ENCODE measurements around the gene CLIP4. TPM values are rescaled to one million over a fixed set of nuclear protein-coding genes. Genes with fewer than 3 reads are reported as not detected.
"Not testable (repeated sequence)": the region's sequence is repeated elsewhere in the genome, so short reads cannot be mapped to it uniquely, and the experiment has no call there.

CLIP4 gene
- total RNA-seq, 1 donor from 2014 or later, result 13.9 TPM

- DNase-seq (ENCODE audit: low read depth in 2 of 2), result no peak
Observed at GRCh38 chr2:29100564-29100963, 14.7 kb upstream of the CLIP4 start.

- DNase-seq (ENCODE audit: low read depth in 2 of 2), result no peak
Observed at GRCh38 chr2:29104688-29105087, 10.5 kb upstream of the CLIP4 start.

- DNase-seq (ENCODE audit: low read depth in 2 of 2), result no peak
Observed at GRCh38 chr2:29105375-29105774, 9.8 kb upstream of the CLIP4 start.

DNA sequence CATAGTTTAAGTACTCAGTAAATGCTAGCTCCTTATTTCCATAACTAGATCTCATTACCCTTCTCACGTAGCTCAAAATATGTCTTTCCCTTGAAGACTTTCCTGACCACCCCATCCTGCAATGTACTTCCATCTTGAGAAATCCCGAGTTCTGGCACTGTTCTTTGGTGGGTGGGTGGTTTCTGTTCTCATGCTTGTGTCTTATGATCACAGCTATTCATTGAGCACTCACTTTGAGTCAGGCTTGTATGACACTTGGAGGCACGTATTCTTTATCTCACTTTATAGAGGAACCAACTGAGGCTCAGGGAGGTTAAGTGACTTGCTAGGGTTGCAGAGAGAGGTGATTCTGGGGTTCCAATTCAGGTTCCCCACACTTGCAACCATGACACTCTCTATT, 9.0 kb upstream of the CLIP4 start:
- no peak for DNase-seq (ENCODE audit: low read depth in 2 of 2)

- DNase-seq (ENCODE audit: low read depth in 2 of 2), result no peak
Observed at GRCh38 chr2:29106980-29107388, 8.2 kb upstream of the CLIP4 start.

DNA sequence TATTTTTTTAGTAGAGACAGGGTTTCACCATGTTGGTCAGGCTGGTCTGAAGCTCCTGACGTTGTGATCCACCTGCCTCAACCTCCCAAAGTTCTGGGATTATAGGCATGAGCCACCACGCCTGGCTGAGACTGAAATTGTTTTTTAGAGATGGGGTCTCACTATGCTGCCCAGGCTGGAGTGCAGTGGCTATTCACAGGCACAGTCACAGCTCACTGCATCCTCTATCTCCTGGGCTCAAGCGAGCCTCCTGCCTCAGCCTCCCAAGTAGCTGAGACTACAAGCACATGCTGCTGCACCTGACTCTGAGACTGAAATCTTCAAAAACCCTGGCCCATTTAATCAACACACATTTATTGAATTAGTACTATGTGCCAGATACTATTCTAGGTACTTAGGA, 7.7 kb upstream of the CLIP4 start:
- DNase-seq (ENCODE audit: low read depth in 2 of 2), result not testable (repeated sequence)

- DNase-seq (ENCODE audit: low read depth in 2 of 2), result peak; percentile 47 to 85
Observed at GRCh38 chr2:29108225-29108624, 7.0 kb upstream of the CLIP4 start.

GRCh38 chr2:29109246-29109645, 6.0 kb upstream of the CLIP4 start:
- DNase-seq (ENCODE audit: low read depth in 2 of 2), result no peak

- DNase-seq (ENCODE audit: low read depth in 2 of 2), result no peak
Observed at GRCh38 chr2:29110916-29111535, 4.2 kb upstream of the CLIP4 start.

- DNase-seq (ENCODE audit: low read depth in 2 of 2), result no peak
Observed at GRCh38 chr2:29112379-29112778, 2.8 kb upstream of the CLIP4 start.

DNA sequence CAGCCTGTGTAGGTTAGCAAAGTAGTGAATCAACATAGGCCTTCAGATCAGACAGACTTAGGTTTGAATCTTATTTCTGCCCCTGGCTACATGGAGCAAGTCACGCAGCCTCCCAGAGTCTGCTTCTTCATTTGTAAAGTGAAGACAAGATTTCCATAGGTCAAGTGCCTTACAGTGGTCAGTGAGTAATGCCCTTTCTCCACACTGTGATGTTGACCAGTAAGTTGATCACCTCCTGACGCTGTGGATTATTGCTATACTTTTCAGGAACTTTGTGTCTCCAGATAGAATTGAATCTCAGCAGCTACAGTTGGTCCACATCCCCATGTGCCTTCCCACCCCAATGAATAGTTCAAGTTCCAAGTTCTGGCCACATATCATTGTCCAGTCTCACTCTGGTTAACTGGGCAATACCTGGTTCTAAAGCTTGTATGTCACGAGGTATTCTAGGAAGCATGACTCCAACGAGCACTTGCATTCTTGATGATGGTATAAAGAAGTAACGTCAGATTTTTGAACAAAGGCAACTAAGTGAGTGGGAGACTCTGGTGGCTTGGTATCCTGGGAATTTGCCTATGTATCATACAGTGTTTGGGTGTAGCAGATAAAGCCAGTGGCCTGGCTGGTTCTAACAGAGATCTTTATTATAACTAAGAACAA, 2.1 kb upstream of the CLIP4 start:
- DNase-seq (ENCODE audit: low read depth in 2 of 2), result no peak

GRCh38 chr2:29113891-29114321, 1.3 kb upstream of the CLIP4 start:
- no peak for DNase-seq (ENCODE audit: low read depth in 2 of 2)

- DNase-seq (ENCODE audit: low read depth in 2 of 2), result no peak
Observed at GRCh38 chr2:29114586-29114945, 649 bp upstream of the CLIP4 start.

DNA sequence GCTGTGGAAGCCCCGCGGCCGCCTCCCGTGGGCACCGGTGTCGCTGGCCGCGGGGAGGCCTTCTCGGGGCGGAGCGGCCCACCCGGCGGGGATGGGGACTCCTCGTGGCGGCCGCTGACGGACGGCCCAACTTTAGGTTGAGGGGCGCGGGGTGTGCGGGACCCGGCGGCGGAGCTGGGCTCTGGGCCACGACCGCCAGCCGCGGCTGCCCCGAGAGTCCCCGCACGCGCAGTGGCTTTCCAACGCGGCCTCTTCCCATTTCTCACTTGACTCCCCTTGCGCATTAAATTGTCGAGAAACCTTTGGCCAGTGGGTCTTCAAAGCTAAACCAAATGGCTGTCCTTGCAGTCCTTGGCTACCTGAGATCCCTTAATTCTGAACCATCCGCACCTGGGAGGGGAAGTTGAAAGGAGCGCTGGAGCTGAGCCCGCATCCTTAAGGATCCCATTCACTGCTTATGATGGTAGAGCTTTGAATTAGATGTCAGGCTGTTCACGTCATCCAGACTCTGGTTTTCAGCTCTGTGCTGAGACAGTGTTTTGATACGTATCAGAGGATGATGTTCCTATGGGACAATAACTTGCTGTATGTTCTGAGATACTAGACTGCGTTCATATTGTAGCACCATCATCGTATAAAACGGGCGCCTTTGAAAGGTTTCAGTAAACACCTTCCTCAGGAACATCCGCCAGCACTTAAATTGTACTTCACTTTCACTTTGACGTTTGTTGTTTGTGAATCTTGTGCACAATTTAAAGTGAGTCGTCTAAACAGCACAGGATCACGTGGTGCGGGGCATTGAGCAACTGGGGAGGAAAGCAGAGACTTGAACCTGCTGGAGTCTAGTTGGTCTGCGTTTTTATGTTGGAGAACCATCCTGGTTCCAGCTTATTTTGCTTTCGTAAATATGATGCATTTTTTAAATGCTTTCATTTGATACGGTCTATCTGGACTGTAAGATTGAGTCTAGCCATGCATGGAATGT, 874 bp downstream of the CLIP4 start:
- DNase-seq (ENCODE audit: low read depth in 2 of 2), result peak; percentile 46 to 64

DNA sequence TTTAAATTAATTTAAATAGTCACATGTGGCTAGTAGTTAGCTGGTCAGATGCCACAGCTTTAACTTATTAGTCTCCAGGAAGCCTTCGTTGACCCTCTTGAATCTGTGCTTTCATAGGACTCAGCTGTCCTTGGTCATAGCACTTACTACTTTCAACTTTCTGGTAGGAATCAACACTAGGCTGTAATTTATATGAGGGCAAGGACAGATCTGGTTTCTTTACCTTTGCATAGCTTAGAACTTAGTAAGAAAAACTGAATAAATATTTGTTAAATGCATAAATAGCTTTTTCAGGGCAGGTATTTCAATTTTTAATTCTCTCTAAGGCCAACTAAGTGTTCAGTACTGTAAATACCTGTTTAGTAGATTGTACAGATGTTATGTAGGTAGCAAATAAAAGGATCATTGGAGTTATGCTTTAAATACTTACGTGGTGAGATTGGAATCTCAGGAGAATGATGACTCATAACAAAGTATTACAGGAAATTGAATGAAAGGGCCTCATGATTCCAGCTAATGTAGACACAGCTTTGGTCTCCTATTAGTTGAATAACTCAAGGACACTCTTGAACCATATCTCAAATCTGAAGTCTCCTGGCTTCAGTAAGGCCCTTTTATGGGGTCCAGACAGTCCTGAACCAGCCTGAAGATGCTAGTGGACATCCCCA, 2.6 kb downstream of the CLIP4 start:
- DNase-seq (ENCODE audit: low read depth in 2 of 2), result peak; percentile 58 to 79

GRCh38 chr2:29119211-29119610, 4.0 kb downstream of the CLIP4 start:
- DNase-seq (ENCODE audit: low read depth in 2 of 2), result no peak

DNA sequence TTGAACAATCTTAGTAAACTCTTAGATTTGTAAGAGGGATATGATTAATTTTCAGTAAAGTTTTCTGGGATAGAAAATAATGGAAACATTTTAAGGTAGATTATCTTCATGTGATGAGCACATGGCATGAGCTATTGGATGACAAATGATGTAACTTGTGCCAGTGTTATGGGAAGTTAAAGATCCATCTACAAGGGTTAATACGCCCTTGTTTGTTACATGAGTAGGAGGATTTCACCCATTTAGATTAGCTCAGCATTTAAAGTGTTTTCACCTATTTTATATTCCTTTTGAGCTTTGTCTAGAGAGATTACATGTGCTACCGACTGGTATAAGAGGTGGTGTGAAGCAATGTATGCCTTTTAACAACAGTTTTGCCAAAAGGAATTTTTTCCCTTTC, 5.6 kb downstream of the CLIP4 start:
- DNase-seq (ENCODE audit: low read depth in 2 of 2), result no peak

- DNase-seq (ENCODE audit: low read depth in 2 of 2), result peak in 1 of 2 donors; percentile 60
Observed at GRCh38 chr2:29123617-29124349, 8.6 kb downstream of the CLIP4 start.

DNA sequence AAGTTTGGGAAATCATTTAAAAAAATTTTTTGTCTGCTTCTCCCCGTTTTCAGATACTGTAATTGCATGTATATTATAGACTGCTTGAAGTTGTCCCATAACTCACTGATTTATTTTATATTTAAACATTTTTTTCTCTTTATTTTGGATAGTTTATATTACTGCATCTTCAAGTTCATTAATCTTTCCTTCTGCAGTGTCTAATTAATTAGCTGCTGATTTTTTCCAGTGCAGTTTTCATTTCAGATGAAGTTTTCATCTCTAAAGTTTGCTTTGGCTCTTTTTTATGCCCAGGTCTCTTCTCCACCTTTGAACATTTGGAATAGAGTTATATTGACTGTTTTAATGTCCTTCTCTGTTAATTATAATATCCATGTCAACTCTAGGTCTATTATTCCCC, 9.3 kb downstream of the CLIP4 start:
- DNase-seq (ENCODE audit: low read depth in 2 of 2), result no peak

- peak; percentile 27 to 31 for DNase-seq (ENCODE audit: low read depth in 2 of 2)
Observed at GRCh38 chr2:29129586-29130281, 14.5 kb downstream of the CLIP4 start.
